GM23338 (cell line): ENCODE results near the gene USP46. TPM values are rescaled to one million over a fixed set of nuclear protein-coding genes. Genes with fewer than 3 reads are reported as not detected.

Experiments used
- ATAC-seq: fragments of 200-7000 bp; cut with Tn5 transposase; 3 replicates; pipeline ENCODE4 v1.9.1; 2020
- DNase-seq: peaks from one replicate; pipeline ENCODE4 v3.0.0-alpha.2; 2015; ENCODE audit warnings: low spot score
- H2AFZ ChIP-seq: fragments of 200-600 bp; sonication (generic); 2 replicates; pipeline ENCODE4 v1.8.0; 2016; ENCODE audit warnings: antibody characterized with exemption, mild to moderate bottlenecking, moderate library complexity
- H3F3A ChIP-seq: fragments of 200-600 bp; sonication (generic); replicated peaks from 2 replicates; pipeline ENCODE4 v1.8.0; 2017; ENCODE audit warnings: antibody characterized with exemption, mixed run types, low read depth
- H3K27ac ChIP-seq: fragments of 200-600 bp; sonication (generic); 2 replicates; pipeline ENCODE4 v1.6.1; 2016; ENCODE audit warnings: low read depth
- H3K27me3 ChIP-seq: fragments of 200-600 bp; sonication (generic); 2 replicates; pipeline ENCODE4 v1.8.0; 2016; ENCODE audit warnings: mild to moderate bottlenecking, mixed run types, moderate library complexity; ENCODE audit not compliant: insufficient read depth
- H3K36me3 ChIP-seq: fragments of 200-600 bp; sonication (generic); 2 replicates; pipeline ENCODE4 v1.8.0; 2016; ENCODE audit warnings: mild to moderate bottlenecking; ENCODE audit not compliant: insufficient read depth
- H3K4me1 ChIP-seq: fragments of 200-600 bp; sonication (generic); 2 replicates; pipeline ENCODE4 v1.8.0; 2016; ENCODE audit warnings: mild to moderate bottlenecking, moderate library complexity; ENCODE audit not compliant: insufficient read depth
- H3K4me2 ChIP-seq: fragments of 200-600 bp; sonication (generic); 2 replicates; pipeline ENCODE4 v1.7.1; 2017; ENCODE audit warnings: mixed run types
- H3K4me3 ChIP-seq: fragments of 200-600 bp; sonication (generic); 2 replicates; pipeline ENCODE4 v1.6.1; 2016; ENCODE audit warnings: mixed run types
- H3K79me2 ChIP-seq: fragments of 200-600 bp; sonication (generic); replicated peaks from 2 replicates; pipeline ENCODE4 v1.8.0; 2017; ENCODE audit warnings: mild to moderate bottlenecking; ENCODE audit not compliant: insufficient read depth
- H3K9me2 ChIP-seq: fragments of 200-600 bp; sonication (generic); 2 replicates; pipeline ENCODE4 v1.8.0; 2017; ENCODE audit not compliant: insufficient read depth
- H4K20me1 ChIP-seq: fragments of 200-600 bp; sonication (generic); replicated peaks from 2 replicates; pipeline ENCODE4 v1.8.0; 2017; ENCODE audit warnings: mild to moderate bottlenecking; ENCODE audit not compliant: insufficient read depth
- H3K27ac Mint-ChIP-seq: 2 replicates; pipeline ENCODE4 v1.8.0; 2020; ENCODE audit warnings: inconsistent platforms, mild to moderate bottlenecking, moderate library complexity, mixed read lengths
- H3K27me3 Mint-ChIP-seq: 3 replicates; pipeline ENCODE4 v1.8.0; 2022; ENCODE audit warnings: low read depth, mild to moderate bottlenecking, moderate library complexity, mixed read lengths, inconsistent platforms; ENCODE audit not compliant: insufficient read depth, poor library complexity
- H3K36me3 Mint-ChIP-seq: 3 replicates; pipeline ENCODE4 v1.8.0; 2021; ENCODE audit warnings: low read depth, mild to moderate bottlenecking, inconsistent platforms, moderate library complexity, mixed read lengths
- H3K4me1 Mint-ChIP-seq: 3 replicates; pipeline ENCODE4 v1.8.0; 2020; ENCODE audit warnings: mild to moderate bottlenecking, inconsistent platforms, mixed read lengths
- H3K4me3 Mint-ChIP-seq: 3 replicates; pipeline ENCODE4 v1.8.0; 2021; ENCODE audit warnings: moderate library complexity, mild to moderate bottlenecking, inconsistent platforms, mixed read lengths
- H3K9me3 Mint-ChIP-seq: 3 replicates; pipeline ENCODE4 v1.8.0; 2020; ENCODE audit warnings: moderate library complexity, mild to moderate bottlenecking, inconsistent platforms, mixed read lengths
- CREB1 ChIP-seq: fragments of 250-450 bp; sonication (Bioruptor Pico); IDR thresholded peaks from 2 replicates; pipeline ENCODE4 v1.5.0; 2020; ENCODE audit warnings: low read depth, mild to moderate bottlenecking, moderate library complexity
- EZH2 ChIP-seq: fragments of 200-600 bp; sonication (generic); IDR thresholded peaks from one replicate; pipeline ENCODE4 v1.8.0; 2017; ENCODE audit warnings: antibody characterized with exemption, mild to moderate bottlenecking, low read depth; ENCODE audit not compliant: unreplicated experiment
- EZH2phosphoT487 ChIP-seq: fragments of 200-600 bp; sonication (generic); IDR thresholded peaks from one replicate; pipeline ENCODE4 v1.8.1; 2018; ENCODE audit warnings: antibody characterized with exemption; ENCODE audit not compliant: unreplicated experiment
- JUNB ChIP-seq: IDR thresholded peaks from one replicate; pipeline ENCODE4 v1.6.1; 2016; ENCODE audit warnings: antibody characterized with exemption; ENCODE audit not compliant: unreplicated experiment
- POLR2AphosphoS5 ChIP-seq: IDR thresholded peaks from 2 replicates; pipeline ENCODE4 v1.6.1; 2016; ENCODE audit warnings: antibody characterized with exemption, low read depth
- STAT1 ChIP-seq: IDR thresholded peaks from one replicate; pipeline ENCODE4 v1.6.1; 2016; ENCODE audit warnings: antibody characterized with exemption; ENCODE audit not compliant: unreplicated experiment
- ZNF331 ChIP-seq: fragments of 250-450 bp; sonication (Bioruptor Pico); IDR thresholded peaks from 2 replicates; pipeline ENCODE4 v1.5.0; 2020; ENCODE audit warnings: low read depth, mild to moderate bottlenecking, moderate library complexity
- polyA plus RNA-seq: library from polyadenylated mRNA; unstranded; fragments of >200 nt; fragmentation: Nextera tagmentation; extraction: Ambion mirVana; gene quantifications from 2 replicates; pipeline ENCODE4 v1.2.1, GENCODE V29; 2016
- total RNA-seq: library from RNA; depleted of rRNA; stranded (reverse); fragments of >200 nt; shearing (Covaris generic); gene quantifications from 2 replicates; pipeline ENCODE4 v1.2.3, GENCODE V29; 2014
- TF ChIP-seq, protein P1 (sequence below): fragments of 250-450 bp; sonication (Bioruptor Pico); IDR thresholded peaks from 2 replicates; pipeline ENCODE4 v1.5.0; 2020; ENCODE audit warnings: mild to moderate bottlenecking, moderate library complexity
- TF ChIP-seq, protein P2 (sequence below): IDR thresholded peaks from 2 replicates; pipeline ENCODE4 v1.6.1; 2016; ENCODE audit warnings: antibody characterized with exemption

USP46 gene
- total and polyA plus RNA-seq, 2 experiments from 2014 or later: 40.5 to 59.4 TPM

DNA sequence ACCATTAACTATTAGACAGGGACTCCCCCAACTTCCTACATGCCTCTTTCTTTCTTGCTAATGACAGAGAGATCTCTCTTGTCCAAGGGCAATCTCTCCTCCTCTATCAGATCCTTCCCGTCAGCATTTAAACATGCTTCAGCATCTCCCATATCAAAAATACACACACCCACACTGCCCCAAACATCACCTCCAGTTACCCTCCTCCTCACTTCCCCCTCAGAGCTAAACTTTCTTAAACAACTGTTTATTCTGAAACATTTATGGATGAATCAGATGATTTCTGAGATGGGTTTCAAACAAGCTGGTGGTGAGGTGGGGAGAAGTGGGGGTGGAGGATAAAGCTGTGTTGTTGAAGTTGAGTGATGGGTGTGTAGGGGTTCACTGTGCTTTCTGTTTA, 23.5 kb downstream of the USP46 start (continued):
- TF ChIP-seq, protein P1, sequence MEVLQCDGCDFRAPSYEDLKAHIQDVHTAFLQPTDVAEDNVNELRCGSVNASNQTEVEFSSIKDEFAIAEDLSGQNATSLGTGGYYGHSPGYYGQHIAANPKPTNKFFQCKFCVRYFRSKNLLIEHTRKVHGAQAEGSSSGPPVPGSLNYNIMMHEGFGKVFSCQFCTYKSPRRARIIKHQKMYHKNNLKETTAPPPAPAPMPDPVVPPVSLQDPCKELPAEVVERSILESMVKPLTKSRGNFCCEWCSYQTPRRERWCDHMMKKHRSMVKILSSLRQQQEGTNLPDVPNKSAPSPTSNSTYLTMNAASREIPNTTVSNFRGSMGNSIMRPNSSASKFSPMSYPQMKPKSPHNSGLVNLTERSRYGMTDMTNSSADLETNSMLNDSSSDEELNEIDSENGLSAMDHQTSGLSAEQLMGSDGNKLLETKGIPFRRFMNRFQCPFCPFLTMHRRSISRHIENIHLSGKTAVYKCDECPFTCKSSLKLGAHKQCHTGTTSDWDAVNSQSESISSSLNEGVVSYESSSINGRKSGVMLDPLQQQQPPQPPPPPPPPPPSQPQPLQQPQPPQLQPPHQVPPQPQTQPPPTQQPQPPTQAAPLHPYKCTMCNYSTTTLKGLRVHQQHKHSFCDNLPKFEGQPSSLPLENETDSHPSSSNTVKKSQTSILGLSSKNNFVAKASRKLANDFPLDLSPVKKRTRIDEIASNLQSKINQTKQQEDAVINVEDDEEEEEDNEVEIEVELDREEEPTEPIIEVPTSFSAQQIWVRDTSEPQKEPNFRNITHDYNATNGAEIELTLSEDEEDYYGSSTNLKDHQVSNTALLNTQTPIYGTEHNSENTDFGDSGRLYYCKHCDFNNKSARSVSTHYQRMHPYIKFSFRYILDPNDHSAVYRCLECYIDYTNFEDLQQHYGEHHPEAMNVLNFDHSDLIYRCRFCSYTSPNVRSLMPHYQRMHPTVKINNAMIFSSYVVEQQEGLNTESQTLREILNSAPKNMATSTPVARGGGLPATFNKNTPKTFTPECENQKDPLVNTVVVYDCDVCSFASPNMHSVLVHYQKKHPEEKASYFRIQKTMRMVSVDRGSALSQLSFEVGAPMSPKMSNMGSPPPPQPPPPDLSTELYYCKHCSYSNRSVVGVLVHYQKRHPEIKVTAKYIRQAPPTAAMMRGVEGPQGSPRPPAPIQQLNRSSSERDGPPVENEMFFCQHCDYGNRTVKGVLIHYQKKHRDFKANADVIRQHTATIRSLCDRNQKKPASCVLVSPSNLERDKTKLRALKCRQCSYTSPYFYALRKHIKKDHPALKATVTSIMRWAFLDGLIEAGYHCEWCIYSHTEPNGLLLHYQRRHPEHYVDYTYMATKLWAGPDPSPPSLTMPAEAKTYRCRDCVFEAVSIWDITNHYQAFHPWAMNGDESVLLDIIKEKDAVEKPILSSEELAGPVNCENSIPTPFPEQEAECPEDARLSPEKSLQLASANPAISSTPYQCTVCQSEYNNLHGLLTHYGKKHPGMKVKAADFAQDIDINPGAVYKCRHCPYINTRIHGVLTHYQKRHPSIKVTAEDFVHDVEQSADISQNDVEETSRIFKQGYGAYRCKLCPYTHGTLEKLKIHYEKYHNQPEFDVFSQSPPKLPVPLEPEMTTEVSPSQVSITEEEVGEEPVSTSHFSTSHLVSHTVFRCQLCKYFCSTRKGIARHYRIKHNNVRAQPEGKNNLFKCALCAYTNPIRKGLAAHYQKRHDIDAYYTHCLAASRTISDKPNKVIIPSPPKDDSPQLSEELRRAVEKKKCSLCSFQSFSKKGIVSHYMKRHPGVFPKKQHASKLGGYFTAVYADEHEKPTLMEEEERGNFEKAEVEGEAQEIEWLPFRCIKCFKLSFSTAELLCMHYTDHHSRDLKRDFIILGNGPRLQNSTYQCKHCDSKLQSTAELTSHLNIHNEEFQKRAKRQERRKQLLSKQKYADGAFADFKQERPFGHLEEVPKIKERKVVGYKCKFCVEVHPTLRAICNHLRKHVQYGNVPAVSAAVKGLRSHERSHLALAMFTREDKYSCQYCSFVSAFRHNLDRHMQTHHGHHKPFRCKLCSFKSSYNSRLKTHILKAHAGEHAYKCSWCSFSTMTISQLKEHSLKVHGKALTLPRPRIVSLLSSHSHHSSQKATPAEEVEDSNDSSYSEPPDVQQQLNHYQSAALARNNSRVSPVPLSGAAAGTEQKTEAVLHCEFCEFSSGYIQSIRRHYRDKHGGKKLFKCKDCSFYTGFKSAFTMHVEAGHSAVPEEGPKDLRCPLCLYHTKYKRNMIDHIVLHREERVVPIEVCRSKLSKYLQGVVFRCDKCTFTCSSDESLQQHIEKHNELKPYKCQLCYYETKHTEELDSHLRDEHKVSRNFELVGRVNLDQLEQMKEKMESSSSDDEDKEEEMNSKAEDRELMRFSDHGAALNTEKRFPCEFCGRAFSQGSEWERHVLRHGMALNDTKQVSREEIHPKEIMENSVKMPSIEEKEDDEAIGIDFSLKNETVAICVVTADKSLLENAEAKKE: no peak

DNA sequence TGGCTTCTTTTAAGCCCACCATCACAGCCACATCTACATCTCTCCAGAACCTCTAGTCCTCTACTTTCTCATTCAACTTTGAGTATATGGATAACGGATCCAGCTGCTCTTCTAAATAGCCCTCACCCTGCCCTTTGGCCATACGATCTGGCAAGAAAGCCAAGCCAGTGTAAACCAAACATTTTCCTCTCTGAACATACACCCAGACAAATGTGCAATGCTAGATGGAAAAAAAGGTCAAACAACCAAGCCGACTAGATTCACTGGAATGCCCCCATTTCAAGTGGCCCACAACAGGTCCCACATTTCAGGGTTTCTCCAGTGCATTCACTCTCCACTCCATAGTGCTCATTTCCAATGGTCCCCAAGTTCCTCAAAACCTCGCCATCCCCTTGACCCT, 24.0 kb downstream of the USP46 start:
- DNase-seq: no peak
- H3K79me2 ChIP-seq: peaks cover 99% of the 10 kb centered on the region
- TF ChIP-seq, protein P2, sequence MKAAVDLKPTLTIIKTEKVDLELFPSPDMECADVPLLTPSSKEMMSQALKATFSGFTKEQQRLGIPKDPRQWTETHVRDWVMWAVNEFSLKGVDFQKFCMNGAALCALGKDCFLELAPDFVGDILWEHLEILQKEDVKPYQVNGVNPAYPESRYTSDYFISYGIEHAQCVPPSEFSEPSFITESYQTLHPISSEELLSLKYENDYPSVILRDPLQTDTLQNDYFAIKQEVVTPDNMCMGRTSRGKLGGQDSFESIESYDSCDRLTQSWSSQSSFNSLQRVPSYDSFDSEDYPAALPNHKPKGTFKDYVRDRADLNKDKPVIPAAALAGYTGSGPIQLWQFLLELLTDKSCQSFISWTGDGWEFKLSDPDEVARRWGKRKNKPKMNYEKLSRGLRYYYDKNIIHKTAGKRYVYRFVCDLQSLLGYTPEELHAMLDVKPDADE: no peak
- TF ChIP-seq EZH2: no peak
- no peak for TF ChIP-seq ZNF331 (CRISPR knock-in tag)
- no peak for TF ChIP-seq POLR2AphosphoS5
- TF ChIP-seq JUNB: no peak
- TF ChIP-seq EZH2phosphoT487: no peak
- no peak for TF ChIP-seq CREB1
- TF ChIP-seq STAT1: no peak
- TF ChIP-seq, protein P1: no peak

More for the DNA sequence above, 24.0 kb downstream of the USP46 start:
- Mint-ChIP-seq H3K36me3 (peaks cover 17% of the 10 kb centered on the region), H3K9me3 (no peaks in the 10 kb centered on the region; the same call in 2 of the 3 replicates), H3K4me1 (peaks cover 15% of the 10 kb centered on the region), H3K27ac (no peak overlapping the region), H3K27me3 (peaks cover 1% of the 10 kb centered on the region), H3K4me3 (no peak overlapping the region)
- no peak overlapping the region for H3K4me3 ChIP-seq
- H3K9me2 ChIP-seq: peaks cover 6% of the 10 kb centered on the region; the same call in 1 of the 2 replicates
- H3K36me3 ChIP-seq: 0 out of 2 replicates have a peak, but pooled peaks cover 2% of the 10 kb centered on the region
- no peak overlapping the region for H2AFZ ChIP-seq
- no peak overlapping the region for H3K4me2 ChIP-seq
- ATAC-seq: no peak
- H3K27ac ChIP-seq: no peak overlapping the region
- no peaks in the 10 kb centered on the region for H3K27me3 ChIP-seq
- H3F3A ChIP-seq: no peaks in the 10 kb centered on the region
- no peaks in the 10 kb centered on the region for H3K4me1 ChIP-seq
- peaks cover 42% of the 10 kb centered on the region for H4K20me1 ChIP-seq
